HG02852 (cell line): ENCODE data around the gene ST8SIA2.

Experiments
- ATAC-seq: cut with Tn5 transposase; IDR thresholded peaks from one replicate; pipeline ENCODE4 v1.9.1; 2021; ENCODE audit warnings: mild to moderate bottlenecking, moderate library complexity; ENCODE audit not compliant: unreplicated experiment

The ST8SIA2 gene

GRCh38 chr15:92480361-92480760 is 86.7 kb downstream of the ST8SIA2 start:
- no peak for ATAC-seq

GRCh38 chr15:92485441-92485840 is 91.8 kb downstream of the ST8SIA2 start:
- no peak for ATAC-seq

GRCh38 chr15:92492551-92493115 is 99.0 kb downstream of the ST8SIA2 start:
- ATAC-seq: no peak

GRCh38 chr15:92494806-92495336 is 101.2 kb downstream of the ST8SIA2 start:
- no peak for ATAC-seq

GRCh38 chr15:92495446-92495845 is 101.8 kb downstream of the ST8SIA2 start:
- no peak for ATAC-seq

GRCh38 chr15:92499731-92500530 is 106.2 kb downstream of the ST8SIA2 start:
- ATAC-seq: no peak

GRCh38 chr15:92502336-92502735 is 108.7 kb downstream of the ST8SIA2 start:
- no peak for ATAC-seq

- ATAC-seq: no peak
These were observed 109.5 kb downstream of the ST8SIA2 start for GRCh38 chr15:92502930-92503857.

GRCh38 chr15:92503889-92504288 is 110.2 kb downstream of the ST8SIA2 start:
- ATAC-seq: no peak

- ATAC-seq: no peak
These were observed 111.9 kb downstream of the ST8SIA2 start for GRCh38 chr15:92505611-92506010.

GRCh38 chr15:92506506-92506905 is 112.8 kb downstream of the ST8SIA2 start:
- ATAC-seq: no peak

GRCh38 chr15:92510163-92510882 is 116.6 kb downstream of the ST8SIA2 start:
- ATAC-seq: no peak
